Measurements from ENCODE around the gene SPANXN5. TPM values are rescaled to one million over a fixed set of nuclear protein-coding genes. Genes with fewer than 3 reads are reported as not detected.
"Not testable (repeated sequence)": the region's sequence is repeated elsewhere in the genome, so short reads cannot be mapped to it uniquely, and the experiment has no call there.

Gene SPANXN5, protein sequence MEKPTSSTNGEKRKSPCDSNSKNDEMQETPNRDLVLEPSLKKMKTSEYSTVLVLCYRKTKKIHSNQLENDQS
- not detected for total RNA-seq

DNA sequence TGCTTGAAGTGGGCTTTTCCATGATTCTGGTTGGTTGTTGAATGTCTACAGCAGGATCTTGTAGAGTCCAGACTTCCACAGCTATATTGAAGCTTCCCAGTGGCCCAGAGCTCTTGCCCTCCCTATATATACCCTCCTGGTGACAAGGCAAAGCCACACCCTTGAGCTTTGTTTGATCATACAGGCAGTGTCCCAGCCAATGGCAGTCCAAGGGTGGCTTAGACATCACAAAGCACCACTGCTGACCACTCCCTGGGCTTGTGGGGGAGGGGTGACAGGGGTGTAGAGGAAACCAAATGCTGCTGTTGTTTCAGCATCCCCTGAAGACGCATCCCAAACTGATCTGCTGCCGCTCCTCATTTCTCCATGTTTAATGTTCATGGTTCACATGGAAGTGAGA lies at the start of gene SPANXN5:
Gene SPANXN5, minus strand, starts transcription at position 101 of the 400 bp plus-strand sequence. Its CDS starts 79 bp downstream, at position 22.
- H3K4me1 Mint-ChIP-seq (ENCODE audit: low read depth); intact Hi-C loops (cut with micrococcal nuclease); H3K36me3 Mint-ChIP-seq; H3K27ac Mint-ChIP-seq; DNase-seq; H3K27me3 Mint-ChIP-seq; H3K9me3 Mint-ChIP-seq; CTCF ChIA-PET; POLR2A ChIA-PET; H3K4me3 Mint-ChIP-seq: not testable (repeated sequence)

DNA sequence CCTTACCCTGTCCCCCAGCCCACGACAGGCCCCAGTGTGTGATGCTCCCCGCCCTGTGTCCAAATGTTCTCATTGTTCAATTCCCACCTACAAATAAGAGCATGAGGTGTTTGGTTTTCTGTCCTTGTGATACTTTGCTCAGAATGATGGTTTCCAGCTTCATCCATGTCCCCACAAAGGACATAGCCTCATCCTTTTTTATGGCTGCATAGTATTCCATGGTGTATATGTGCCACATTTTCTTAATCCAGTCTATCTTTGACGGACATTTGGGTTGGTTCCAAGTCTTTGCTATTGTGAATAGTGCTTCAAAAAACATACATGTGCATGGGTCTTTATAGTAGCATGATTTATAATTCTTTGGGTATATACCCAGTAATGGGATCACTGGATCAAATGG lies 46.4 kb upstream of the SPANXN5 start:
- H3K27me3 Mint-ChIP-seq; H3K4me1 Mint-ChIP-seq (ENCODE audit: low read depth); intact Hi-C loops (cut with micrococcal nuclease); H3K27ac Mint-ChIP-seq; H3K4me3 Mint-ChIP-seq; DNase-seq; H3K9me3 Mint-ChIP-seq; CTCF ChIA-PET; POLR2A ChIA-PET; H3K36me3 Mint-ChIP-seq: not testable (repeated sequence)

DNA sequence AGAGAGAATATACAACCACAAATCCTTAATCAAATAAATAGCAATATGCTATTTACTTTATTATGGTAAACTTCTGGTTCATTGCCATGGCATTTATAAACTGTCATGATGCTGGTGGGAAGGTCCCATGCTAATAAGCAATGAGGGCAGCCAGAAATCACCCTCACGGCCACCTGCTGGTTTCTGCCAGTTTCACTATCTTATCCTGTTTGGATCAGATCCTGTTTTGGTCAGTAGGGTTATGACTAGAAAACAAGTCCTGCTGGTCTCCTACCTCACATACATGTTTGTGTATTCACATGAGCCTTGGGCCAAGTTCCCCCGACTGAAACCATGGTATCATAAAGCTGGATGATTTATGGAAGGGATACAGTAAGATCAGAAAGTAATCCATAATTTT lies 41.9 kb upstream of the SPANXN5 start:
- no peaks in the 10 kb centered on the region for H3K9me3 Mint-ChIP-seq
- ChIA-PET POLR2A (no interaction called here), CTCF (no interaction called here)
- no peak overlapping the region for H3K27ac Mint-ChIP-seq
- H3K4me3 Mint-ChIP-seq: no peak overlapping the region
- H3K4me1 Mint-ChIP-seq (ENCODE audit: low read depth): no peaks in the 10 kb centered on the region
- H3K36me3 Mint-ChIP-seq: no peaks in the 10 kb centered on the region
- intact Hi-C loops (cut with micrococcal nuclease): no loop called here
- no peak for DNase-seq
- H3K27me3 Mint-ChIP-seq: no peaks in the 10 kb centered on the region

DNA sequence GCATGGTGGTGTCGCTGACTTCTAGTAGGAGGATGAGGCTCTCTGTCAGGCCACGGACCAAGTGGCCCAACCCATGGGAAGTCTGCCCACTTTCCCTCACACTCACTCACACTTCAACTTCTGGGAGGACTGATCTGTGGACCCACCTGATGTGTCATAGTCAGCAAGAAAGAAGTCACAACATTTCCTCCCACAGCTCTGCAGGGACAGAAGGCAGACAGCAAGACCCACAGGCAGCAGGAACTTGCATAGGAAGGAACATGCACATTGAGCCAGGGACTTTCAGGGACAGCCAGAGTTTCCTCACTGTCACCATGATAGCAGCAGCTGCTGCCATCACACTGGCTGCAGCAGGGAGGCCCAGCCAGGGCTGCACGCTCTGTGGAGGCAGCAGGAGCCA lies 33.3 kb upstream of the SPANXN5 start:
- Mint-ChIP-seq H3K4me1 (ENCODE audit: low read depth) (no peaks in the 10 kb centered on the region), H3K27ac (no peak overlapping the region), H3K9me3 (no peaks in the 10 kb centered on the region), H3K4me3 (no peak overlapping the region), H3K36me3 (no peaks in the 10 kb centered on the region), H3K27me3 (no peaks in the 10 kb centered on the region)
- intact Hi-C loops (cut with micrococcal nuclease): no loop called here
- ChIA-PET POLR2A (no interaction called here), CTCF (no interaction called here)
- no peak for DNase-seq

DNA sequence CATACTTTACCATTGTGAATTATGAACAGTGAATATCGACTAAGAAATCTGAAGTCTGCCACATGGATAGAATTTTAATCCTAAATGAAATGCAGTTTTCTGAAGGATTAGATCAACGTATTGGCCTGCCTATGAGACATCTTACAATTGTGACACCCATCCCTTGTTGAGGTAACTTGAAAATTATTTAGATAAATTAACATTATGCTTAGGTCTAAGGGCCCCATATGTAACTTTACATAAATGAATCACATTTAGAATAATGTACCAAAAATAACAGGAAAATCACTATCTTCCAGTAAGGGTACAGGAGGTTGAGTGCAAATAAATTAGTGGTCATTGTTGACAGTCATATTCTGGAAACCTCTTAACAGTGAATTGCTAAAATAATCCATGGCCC lies 27.4 kb upstream of the SPANXN5 start:
- Mint-ChIP-seq H3K36me3 (no peaks in the 10 kb centered on the region), H3K27me3 (no peaks in the 10 kb centered on the region), H3K4me1 (ENCODE audit: low read depth) (no peaks in the 10 kb centered on the region), H3K4me3 (no peak overlapping the region), H3K9me3 (no peaks in the 10 kb centered on the region), H3K27ac (no peak overlapping the region)
- ChIA-PET POLR2A (no interaction called here), CTCF (no interaction called here)
- no peak for DNase-seq
- intact Hi-C loops (cut with micrococcal nuclease): no loop called here

DNA sequence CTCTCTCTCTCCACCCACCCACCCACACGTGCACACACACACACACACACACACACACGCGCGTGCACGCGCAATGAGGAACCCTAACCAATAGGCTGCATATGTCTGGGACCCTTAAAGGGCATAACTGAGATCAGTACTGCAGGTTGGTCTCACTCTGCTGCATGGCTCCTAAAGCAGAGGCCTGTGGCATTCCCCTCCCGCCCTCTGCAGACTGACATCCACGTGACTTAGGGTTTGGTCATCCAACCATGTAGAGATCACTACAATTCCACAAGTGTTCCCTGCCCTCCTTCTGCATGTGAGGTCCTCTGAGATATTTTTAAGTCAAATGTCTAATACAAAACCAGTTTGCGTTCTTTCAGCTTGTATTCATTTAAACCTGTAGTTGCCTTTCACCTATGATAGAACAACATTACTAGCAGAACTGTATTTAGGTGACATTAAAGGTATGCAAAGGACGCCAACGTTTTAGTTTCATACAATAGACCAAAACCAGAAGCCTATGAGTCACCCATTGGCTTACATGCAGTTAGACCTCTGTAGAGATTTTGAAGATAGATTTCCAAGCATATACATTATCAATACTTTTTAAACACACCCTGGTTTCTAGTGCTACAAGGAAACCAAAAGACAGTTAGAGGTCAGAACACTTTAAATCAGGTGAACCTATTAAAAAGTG lies 24.0 kb upstream of the SPANXN5 start:
- Mint-ChIP-seq H3K36me3 (no peaks in the 10 kb centered on the region), H3K4me3 (no peak overlapping the region), H3K27ac (no peak overlapping the region), H3K9me3 (no peaks in the 10 kb centered on the region), H3K27me3 (no peaks in the 10 kb centered on the region), H3K4me1 (ENCODE audit: low read depth) (no peaks in the 10 kb centered on the region)
- intact Hi-C loops (cut with micrococcal nuclease): no loop called here
- ChIA-PET POLR2A (no interaction called here), CTCF (no interaction called here)
- no peak for DNase-seq

DNA sequence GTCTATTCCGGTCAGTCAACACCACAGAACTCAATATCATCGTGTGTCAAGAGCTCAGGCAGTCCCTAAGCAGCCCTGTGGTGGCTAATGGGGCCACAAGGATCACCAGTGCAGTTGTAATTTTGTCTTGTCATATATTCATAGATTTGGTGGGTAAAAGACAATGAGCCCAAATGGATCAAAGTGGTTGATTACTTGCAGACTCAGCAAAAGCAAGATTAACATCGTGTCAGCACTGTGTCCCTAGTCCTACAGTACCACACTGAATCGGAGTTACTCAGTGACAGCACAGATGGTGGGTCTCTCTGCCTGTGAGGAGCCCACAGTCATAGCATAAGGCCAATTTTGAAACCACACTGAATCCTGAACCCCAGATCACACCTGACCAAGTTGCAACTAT lies 22.6 kb upstream of the SPANXN5 start:
- ChIA-PET POLR2A (no interaction called here), CTCF (no interaction called here)
- H3K9me3 Mint-ChIP-seq: no peaks in the 10 kb centered on the region
- H3K36me3 Mint-ChIP-seq: no peaks in the 10 kb centered on the region
- no peak for DNase-seq
- intact Hi-C loops (cut with micrococcal nuclease): no loop called here
- H3K4me1 Mint-ChIP-seq (ENCODE audit: low read depth): no peaks in the 10 kb centered on the region
- no peak overlapping the region for H3K4me3 Mint-ChIP-seq
- no peak overlapping the region for H3K27ac Mint-ChIP-seq
- H3K27me3 Mint-ChIP-seq: no peaks in the 10 kb centered on the region

DNA sequence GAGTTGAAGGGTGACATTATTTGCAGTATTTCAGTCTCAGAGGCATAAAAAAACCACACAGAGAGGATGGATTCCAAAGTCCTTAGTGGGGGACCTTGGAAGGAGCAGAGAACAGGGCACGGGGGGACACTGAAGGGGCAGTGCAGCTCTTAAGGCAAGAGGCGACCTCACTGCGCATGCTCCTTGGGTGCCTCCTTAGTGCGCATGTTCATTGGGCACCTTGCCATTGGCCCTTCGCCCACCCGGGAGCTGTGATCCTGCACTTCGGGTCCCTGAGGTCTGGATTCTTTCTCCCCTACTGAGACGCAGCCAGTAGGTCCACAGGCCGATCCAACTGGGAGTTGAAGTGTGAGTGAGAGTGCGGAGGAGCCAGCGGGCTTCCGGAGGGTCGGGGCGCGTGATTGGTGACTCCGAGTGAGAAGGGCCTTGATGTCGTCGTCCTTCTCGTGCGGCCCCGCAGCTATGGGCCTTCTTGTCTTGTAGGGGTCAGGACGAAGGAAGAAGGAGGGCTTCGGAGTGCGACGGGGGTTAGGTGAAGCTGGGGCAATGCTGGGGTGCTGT lies 13.9 kb upstream of the SPANXN5 start, which contains the start of gene XAGE5:
Gene XAGE5, plus strand, starts transcription at position 223 of the 561 bp plus-strand sequence. CDS start 1,280 bp downstream, outside the sequence.
- CTCF ChIA-PET: no interaction called here
- Mint-ChIP-seq H3K36me3 (no peaks in the 10 kb centered on the region), H3K4me3 (no peak within 1 kb of the TSS), H3K27ac (no peak within 1 kb of the TSS), H3K9me3 (no peaks in the 10 kb centered on the region), H3K27me3 (no peaks in the 10 kb centered on the region), H3K4me1 (ENCODE audit: low read depth) (no peaks in the 10 kb centered on the region)
- no peak for DNase-seq
- POLR2A ChIA-PET: no interaction called here
- intact Hi-C loops (cut with micrococcal nuclease): no loop called here

DNA sequence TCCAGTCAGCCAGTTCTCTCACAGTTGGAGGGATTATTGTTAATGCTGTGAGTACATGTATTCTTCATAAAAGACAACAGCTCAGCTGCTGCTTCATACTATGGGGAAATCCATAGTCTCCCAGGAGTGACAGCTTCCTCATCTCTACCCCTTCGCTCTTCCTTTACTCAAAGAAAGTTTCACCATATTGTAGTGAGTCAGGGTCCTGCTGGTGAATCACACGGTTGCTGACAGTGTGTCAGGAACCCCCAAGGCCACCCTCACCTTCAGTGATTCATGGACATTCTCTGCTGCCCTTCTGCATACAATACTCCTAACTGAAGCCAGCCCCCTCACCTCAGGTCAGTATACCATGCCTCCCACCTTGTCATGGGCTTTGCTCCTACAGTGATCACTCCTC lies 7.6 kb upstream of the SPANXN5 start:
- DNase-seq; H3K9me3 Mint-ChIP-seq; CTCF ChIA-PET; H3K36me3 Mint-ChIP-seq; H3K4me3 Mint-ChIP-seq; H3K27me3 Mint-ChIP-seq; H3K4me1 Mint-ChIP-seq (ENCODE audit: low read depth); POLR2A ChIA-PET; intact Hi-C loops (cut with micrococcal nuclease); H3K27ac Mint-ChIP-seq: not testable (repeated sequence)

DNA sequence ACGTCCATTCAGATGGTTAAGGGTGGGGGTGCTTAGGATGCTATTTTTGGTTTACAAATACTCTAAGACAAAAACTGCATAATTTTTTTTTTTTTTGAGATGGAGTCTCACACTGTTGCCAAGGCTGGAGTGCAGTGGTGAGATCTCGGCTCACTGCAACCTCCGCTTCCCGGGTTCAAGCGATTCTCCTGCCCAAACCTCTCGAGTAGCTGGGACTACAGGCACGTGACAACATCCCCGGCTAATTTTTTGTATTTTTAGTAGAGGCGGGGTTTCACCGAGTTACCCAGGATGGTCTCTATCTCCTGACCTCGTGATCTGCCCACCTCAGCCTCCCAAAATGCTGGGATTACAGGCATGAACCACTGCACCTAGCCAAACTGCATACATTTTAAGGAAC lies 23.7 kb downstream of the SPANXN5 start:
- H3K27ac Mint-ChIP-seq; H3K4me1 Mint-ChIP-seq (ENCODE audit: low read depth); CTCF ChIA-PET; H3K9me3 Mint-ChIP-seq; H3K36me3 Mint-ChIP-seq; H3K27me3 Mint-ChIP-seq; H3K4me3 Mint-ChIP-seq; DNase-seq; POLR2A ChIA-PET; intact Hi-C loops (cut with micrococcal nuclease): not testable (repeated sequence)

DNA sequence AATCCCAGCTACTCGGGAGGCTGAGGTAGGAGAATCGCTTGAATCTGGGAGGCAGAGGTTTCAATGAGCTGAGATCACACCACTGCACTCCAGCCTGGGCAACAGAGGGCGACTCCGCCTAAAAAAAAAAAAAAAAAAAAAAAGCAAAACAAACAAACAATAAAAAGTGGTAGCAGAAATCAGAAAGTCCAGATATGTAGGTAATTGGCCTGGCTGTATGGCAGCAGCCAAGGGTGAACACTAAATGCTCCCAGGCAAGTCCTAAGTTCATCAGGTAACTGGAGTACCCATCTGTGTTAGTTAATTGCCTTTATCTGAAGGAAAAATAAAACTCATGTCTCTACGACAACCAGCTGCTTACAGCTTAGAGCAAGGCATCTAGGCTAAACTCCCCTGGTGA lies 31.2 kb downstream of the SPANXN5 start:
- H3K9me3 Mint-ChIP-seq; POLR2A ChIA-PET; H3K36me3 Mint-ChIP-seq; H3K27ac Mint-ChIP-seq; H3K4me3 Mint-ChIP-seq; H3K4me1 Mint-ChIP-seq (ENCODE audit: low read depth); CTCF ChIA-PET; intact Hi-C loops (cut with micrococcal nuclease); DNase-seq; H3K27me3 Mint-ChIP-seq: not testable (repeated sequence)

DNA sequence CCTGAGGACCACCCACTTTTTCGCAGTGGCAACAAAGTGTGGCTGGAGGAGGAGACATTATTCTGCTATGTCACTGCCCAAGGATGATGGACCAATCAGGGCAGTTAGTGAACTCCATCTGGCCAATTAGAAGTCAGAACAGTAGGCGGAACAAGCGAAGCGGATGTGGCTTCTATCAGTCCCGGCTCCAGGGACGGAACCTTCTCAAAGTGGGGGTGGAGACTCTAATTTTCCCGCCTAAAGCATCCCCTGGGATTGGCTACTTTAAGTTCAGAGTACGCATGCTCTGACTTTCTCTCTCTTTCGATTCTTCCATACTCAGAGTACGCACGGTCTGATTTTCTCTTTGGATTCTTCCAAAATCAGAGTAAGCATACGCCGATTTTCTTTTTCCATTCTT lies 46.3 kb downstream of the SPANXN5 start, which contains the start of gene SSX2B:
Gene SSX2B, plus strand, starts transcription at position 301 of the 400 bp plus-strand sequence. CDS start 1,429 bp downstream, outside the sequence.
- POLR2A ChIA-PET; H3K9me3 Mint-ChIP-seq; DNase-seq; H3K27ac Mint-ChIP-seq; H3K4me3 Mint-ChIP-seq; H3K4me1 Mint-ChIP-seq (ENCODE audit: low read depth); H3K36me3 Mint-ChIP-seq; intact Hi-C loops (cut with micrococcal nuclease); H3K27me3 Mint-ChIP-seq; CTCF ChIA-PET: not testable (repeated sequence)
